Measurements from ENCODE around the gene CNTNAP2.

Gene CNTNAP2

DNA sequence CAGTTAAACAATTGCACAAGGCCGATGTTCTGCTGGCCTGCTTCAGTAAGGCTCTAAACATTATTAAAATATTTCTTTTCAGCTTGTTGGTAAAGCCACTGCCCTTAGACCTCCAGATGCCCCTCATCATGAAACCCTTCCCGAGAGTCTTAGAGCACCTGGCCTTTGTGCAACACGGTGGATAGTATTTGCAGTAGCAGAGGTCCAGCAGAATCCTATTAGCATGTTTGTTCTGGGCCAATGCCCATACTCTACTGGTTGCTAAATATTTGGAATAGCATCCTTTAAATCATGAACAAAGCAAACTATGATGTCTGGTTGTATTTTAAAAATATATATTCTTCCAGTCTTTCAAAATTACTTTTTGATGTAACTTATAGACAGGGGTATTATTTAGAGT, 584.6 kb downstream of the CNTNAP2 start:
- no peak for DNase-seq

DNA sequence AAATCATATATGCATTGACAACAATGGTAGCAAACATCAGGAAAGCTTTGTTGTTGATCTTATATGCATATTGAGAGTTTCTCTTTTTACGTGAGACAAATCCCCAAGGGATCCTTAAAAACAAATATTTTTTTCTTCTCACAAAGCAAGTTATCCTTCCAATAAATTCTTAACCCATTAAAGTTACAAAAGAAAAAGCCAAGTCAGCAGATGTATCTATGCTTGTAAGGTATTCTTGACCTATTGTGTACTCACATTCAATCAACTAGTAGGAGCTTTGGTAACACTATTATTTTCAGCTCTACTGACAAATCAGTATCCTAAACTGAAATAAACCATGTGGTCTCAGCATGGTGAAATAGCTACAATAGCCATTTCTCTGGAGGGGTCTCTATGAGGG, 586.3 kb downstream of the CNTNAP2 start:
- DNase-seq, result no peak

DNA sequence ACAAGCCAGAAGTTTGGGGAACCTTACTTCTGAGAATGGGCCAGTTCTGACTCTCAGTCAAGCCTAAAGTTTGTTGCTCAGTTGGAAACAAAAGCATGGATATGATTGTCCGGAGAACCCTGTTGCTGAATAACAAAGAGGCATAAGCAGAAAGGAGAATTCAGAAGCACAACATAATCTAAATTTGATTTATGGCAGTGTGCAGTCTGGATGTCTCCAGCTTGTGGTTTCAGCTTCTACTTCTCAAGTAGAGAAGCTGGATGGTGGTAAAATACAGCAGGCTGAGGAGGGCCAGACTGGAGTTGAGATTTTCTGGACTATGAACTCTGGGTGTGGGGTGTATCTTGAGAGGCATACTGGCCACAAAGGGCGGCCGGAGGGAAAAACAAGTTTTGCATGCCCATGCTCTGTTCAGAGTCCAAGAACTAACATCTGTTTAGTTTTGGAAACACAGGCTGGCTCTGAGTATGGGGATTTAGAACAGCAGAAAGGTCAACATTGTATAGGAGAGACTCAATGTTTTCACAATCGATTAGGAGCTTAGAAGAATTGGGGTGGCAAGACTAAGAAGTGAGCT, 592.9 kb downstream of the CNTNAP2 start:
- no peak for DNase-seq

DNA sequence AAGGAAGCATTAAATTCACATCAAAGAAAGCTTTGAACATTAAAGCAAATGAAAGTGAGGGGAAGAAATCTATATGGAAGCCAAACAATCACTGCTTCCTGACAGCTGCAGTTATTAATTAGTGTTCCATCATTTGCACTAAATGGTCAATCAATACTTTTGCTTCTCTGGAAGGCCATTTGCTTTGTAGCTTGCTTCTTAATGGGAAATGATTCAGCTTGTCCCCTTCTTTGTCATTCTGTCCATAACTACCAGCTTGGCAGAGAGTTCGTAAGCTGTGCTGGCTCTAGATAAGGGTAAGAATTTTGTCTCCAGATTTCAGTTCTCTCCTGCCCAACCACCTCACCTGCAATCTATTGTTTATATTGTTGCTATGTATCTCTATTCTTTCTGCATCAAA, 596.6 kb downstream of the CNTNAP2 start:
- DNase-seq, result no peak

DNA sequence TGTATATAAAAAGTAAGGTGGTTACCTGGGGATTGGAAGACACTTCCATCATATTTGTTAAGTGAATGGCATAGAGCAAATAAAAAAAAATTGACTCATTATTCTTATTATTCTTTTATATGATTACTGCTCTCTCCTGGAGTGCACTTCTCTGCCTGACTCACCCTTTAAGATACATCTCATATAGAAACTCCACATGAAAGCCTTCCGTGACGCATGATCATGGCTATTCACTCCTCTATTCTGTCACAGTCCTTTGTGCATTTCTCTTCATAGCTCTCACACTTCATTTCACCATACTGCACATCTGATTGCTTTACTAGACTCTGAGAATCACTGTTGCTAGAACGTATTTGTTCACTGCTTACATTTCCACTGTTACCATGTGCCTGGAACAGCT, 597.3 kb downstream of the CNTNAP2 start:
- DNase-seq, result no peak

DNA sequence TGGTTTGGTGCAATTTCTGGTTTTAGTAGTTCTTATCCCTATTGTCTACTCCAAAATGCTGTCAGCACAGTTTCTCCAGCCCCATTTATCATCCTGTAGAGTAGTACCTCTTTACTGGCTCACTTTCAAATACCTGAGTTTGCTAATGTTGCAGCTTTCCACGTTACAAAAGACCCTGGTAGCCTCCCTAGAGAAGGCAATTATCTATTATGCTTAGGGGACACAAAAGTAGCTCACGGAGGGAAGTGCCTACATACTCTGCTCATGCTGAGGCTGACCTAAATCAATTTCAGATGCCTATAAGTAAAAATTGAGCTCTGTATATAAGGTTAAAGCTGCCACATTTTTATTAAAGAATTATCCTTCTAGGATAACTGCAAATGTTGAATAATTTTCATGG, 603.6 kb downstream of the CNTNAP2 start:
- DNase-seq, result no peak

DNA sequence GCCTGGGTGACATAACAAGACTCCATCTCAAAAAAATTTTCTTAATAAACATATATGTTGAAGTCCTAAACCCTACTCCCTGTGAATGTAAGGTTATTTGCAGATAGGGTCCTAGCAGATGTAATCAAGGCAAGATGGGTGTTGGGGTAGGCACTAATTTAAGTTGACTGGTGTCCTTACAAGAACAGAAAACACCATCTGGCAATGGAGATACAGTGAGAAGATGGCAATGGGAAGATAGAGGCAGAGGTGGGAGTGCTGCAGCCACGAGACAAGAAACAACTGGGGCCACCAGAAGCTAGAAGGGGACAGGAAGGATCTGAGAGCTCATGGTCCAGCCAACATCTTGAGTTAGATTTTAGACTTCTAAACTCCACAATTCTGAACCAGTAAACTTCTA, 606.4 kb downstream of the CNTNAP2 start:
- no peak for DNase-seq

DNA sequence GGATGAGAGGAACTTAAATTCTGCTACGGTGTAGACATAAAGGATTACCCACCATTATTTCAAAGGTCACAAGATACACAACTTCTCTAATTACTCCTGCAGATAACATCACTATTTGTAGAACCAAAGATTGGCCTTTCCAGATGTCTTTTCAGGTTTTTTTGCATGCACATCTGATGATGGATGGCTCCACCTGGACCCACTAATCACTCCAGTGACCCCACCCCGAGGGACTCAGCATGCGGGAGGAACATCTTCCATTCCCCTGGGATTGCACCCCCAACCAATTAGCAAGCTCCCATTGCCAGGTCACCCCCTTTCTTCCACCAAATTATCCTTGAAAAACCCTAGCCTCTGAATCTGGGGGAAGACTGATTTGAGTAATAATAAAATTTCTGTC, 608.9 kb downstream of the CNTNAP2 start:
- no peak for DNase-seq

DNA sequence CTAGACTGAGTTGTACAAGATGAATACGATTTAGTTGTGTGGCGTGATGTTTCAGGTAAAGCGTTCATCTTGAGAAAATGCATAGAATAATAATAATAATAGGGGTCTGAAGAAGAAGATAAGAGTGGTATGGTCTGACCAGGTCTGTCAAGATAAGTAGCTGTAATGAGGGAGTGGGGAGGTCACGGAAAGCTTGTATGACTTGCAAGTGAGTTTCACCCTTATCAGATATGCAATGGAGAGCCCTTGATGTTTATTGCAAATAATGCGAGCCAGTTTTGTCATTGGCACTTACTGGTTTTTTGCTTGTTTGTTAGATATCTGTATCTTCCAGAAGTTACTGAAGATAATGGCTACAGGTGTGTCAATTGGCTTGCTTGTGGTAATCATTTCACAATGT, 611.5 kb downstream of the CNTNAP2 start:
- no peak for DNase-seq

DNA sequence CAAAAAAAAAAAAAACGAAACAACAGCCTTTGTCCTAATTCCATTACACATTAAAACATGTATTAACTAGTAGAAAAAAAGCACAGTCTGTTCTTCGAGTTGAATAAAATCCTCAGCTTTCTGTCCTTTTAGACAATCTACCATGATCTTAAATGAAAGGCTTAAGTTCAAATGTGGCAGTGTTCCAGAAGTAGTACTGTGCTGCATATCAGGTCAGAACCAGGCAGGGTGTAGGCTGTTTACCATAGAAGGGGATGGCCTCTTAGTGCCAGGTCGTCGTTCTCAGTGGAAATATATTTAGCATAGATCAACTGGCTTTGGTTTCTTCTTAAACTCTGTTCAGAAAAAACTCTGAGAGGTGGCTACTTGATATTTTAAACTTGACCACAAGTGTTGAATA, 612.0 kb downstream of the CNTNAP2 start:
- DNase-seq, result no peak

DNA sequence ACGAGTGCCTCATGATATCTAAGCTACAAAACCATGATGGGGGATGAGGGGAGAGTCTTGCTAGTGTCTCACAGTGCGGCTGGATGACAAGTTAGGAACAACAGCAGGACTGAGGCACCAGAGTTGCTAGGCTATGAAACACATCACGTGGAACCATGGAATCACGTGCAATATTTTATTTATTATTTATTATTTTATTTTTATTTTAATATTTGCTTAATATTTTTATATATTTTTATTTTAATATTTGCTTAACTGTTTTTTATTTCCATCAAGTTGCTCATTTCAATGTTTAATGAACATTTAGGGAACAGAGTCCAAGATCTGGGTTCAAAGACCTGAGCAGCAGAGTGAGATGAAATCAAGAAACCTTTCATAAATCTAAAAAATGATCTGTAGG, 614.6 kb downstream of the CNTNAP2 start:
- DNase-seq, result no peak

DNA sequence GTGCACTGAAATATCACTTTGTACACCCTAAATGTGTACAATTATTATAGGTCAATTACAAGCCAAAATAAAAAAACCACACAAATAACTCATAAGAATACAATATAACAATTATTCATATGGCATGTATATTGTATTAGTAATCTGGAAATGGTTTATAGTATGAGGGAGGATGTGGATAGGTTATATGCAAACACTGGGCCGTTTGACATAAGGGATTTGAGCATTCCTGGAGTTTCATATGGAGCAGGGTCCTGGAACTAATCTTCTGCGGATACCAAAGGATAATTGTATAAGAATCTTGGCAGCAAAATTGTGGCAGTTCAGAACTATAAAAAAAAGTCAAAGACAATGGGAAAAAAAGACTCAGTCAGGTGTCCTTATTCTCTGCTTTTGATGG, 619.4 kb downstream of the CNTNAP2 start:
- no peak for DNase-seq

DNA sequence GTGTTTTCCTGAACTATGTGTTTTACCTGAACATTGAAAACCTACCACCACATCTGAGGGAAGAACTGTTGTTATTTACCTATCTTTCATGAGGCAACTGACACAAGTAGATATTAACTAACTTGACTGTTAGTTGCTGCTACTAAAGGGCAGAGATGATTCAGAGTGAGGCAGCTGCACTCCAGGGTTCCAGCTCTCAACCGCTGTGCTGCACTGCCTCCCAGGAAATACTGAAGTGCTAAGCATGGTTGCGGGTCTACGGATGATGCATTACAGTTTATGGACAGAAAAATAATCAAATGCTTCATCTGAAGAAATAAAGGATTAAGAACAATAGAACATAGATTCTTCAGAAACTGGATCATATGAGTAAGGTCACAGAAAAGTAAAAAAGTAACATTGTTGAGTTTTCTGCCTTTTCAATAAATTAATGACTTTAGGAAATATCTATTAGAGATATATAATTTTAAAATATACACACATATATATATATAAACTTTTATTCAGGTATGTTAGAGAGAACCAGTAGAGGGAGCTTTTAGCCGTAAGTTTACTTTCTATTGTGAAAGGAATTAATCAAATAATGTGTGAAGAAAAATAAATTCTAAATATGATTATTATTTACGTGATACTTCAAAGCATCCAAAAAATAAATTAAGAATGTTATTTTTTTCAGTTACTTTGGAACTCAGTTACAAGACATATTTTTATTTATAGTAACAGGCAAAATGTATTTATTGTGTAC, 620.0 kb downstream of the CNTNAP2 start:
- DNase-seq, result no peak

DNA sequence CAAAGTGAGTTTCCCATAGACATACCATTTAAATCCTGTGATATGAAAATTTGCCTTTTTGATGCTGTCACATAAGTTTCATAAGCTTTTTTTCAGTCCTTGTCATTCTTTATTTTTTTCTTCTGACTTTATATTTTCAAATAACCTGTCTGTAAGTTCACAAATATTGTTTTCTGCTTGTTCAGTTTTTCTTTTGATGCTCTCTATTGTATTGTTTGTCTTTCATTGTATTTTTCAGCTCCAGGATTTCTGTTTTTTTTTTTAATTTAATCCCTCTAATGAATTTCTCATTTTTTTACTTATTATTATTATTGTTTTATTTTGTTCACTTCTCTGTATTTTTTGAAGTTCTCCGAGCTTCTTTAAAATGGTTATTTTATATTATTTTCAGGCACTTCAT, 623.4 kb downstream of the CNTNAP2 start:
- no peak for DNase-seq

DNA sequence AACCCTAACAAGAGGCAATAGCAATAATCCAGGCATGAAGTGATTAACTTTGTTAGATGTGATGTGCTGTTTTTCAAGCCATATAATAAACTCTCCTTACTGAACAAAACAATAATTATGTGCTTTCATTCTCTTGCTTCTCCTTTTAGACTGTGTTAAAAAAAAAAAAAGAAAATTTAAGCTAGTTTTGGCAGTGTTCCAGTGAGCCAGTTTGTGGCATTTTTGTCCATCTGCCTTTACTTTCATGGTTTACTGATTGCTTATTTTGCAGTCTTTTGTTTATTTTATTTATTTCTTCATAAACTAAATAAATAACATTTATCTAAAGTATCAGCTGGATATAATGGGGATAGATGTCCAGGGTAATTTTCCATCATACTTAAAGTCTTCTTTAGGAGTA, 625.3 kb downstream of the CNTNAP2 start:
- DNase-seq, result no peak

DNA sequence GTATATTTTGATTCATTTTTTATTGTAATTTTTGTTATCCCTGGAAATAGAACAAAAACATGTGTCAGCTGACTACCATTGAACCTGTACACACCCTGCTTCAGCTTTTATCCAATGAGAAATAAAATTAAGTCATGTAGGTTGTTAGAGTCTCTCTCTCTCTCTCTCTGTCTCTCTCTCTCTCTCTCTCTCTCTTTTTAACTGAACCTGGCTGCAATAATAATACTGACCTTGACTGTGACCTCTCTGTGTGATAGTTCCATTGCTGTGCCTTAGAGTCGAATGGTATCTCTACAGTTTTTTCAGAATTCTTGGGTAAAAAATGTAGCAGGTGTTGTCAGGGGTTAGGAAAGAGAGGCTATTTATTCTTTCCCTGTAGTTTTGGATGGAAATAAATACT, 637.8 kb downstream of the CNTNAP2 start:
- DNase-seq, result no peak

DNA sequence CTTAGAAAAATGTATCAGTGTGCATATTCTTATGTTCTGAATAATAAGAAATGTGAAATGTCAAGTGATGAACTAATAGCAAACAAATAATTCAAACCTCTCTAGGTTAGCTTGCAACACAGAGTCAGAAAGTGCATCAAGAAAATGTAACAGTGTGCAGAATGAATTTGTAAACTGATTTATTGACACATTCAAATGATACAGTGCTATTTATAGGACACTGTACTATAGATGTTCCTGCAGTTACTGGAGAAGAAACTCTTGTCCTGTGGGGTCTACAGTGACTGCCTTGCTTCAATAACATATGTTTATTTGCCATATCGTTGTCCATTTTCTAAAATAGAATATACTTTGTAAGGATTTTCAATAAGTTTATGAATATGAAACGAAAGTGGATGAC, 639.0 kb downstream of the CNTNAP2 start:
- no peak for DNase-seq

DNA sequence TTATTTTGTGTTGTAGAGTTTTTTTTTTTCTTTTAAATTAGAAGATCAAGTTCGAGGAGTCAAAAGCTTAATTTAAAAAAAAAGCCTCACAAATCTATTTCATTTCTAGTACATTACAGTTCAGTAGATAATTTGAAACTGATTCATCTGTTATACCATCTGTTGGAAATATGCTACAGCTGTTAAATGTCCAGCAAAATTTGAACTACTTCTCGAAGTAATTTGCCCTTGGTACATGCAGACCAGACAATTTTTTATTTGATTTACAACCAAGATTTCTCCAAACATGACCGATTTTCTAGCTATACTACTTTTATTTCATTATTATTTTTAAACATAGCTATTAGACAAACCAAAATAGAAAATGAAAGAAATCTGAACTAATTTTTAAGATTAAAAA, 647.9 kb downstream of the CNTNAP2 start:
- no peak for DNase-seq

DNA sequence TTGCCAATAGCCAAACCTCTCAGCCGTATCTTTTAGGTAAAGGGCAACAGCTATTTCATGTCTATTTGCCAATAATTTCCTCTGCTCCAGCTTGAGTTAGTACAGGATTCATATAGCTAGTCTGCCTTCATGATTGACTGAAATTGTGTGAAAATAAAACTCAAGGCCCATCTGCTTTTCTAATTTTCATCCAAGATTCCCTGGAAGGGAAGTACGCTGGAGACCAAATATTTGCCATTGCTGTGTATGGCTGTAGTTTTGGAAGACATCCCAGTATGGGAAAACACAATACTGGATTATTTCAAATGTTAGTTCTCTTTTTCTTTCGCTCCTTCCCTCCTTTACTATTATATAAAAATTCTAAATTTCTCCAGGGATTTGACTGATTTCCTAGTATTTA, 652.4 kb downstream of the CNTNAP2 start:
- DNase-seq, result no peak

DNA sequence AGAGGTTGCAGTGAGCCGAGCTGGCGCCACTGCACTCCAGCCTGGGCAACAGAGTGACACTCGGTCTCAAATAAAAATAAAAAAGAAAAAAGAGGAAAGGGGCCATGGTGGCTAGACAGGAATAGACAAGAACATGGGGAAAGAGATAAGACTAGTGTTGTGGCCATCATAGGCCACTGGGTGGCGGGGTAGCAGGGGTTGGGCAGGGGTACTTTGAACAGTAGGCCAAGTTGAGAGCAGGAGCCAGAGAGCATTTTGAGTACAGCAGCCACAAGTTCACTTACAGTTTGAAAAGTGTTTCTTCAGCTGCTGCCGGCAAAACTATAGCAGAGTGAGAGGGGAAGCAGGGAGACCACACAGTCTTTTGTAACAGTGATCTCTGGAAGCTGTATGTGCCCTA, 656.0 kb downstream of the CNTNAP2 start:
- no peak for DNase-seq

DNA sequence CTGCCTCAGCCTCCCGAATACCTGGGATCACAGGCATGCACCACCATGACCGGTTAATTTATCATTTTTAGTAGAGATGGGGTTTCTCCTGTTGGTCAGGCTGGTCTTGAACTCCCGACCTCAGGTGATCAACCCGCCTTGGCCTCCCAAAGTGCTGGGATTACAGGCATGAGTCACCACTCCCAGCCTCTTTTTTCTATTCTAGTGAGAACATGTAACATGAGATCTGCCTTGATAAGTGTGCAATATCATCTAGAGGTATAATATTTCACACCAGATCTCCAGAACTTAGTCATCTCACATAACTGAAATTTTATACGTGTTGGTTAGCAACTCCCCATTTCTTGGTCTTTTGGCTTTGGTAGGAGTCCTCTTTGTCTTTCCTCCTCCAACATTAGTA, 656.9 kb downstream of the CNTNAP2 start:
- DNase-seq, result no peak

DNA sequence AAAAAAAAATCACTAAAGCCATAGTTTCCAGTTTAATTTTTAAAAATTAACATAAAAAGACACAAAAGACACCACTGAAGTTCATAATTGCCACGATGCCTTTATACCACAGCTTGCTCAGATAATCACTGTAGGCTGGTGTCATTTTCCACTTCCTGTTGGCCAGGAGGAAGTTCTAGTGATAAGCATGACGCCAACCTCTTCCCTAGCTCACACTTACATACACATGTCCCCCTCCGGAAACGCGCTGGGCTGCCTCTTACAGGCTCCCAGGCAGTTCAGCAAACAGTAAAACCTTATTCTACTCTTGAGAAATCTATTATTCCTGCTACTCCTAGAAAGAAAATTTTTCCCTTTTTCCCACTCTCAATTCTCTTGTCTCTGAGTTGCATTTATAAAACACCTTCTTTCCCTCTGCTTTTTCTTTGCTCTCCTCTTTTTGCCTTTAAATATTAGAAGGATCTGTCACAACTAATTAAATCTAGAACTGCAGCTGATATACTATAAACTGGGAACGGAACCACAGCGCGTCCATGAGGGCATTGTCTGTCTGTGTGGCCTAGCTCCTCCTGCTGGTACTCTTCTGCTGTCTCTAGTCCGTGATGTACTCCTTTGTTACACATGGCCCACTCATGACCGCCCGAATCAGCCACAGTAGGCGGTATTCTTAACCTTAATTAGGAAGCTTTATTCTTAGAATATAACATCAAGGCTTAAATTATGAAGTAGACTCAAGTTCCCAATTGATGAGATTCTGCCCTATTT, 664.9 kb downstream of the CNTNAP2 start:
- DNase-seq, result no peak

DNA sequence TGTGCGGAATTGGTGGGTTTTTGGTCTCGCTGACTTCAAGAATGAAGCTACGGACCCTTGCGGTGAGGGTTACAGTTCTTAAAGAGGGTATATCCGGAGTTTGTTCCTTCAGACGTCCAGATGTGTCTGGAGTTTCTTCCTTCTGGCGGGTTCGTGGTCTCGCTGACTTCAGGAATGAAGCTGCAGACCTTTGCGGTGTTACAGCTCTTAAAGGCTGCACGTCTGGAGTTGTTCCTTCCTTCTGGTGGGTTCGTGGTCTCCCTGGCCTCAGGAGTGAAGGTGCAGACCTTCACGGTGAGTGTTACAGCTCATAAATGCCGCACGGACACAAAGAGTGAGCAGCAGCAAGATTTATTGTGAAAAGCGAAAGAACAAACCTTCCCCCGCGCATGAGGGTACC, 670.7 kb downstream of the CNTNAP2 start:
- DNase-seq, result no peak

DNA sequence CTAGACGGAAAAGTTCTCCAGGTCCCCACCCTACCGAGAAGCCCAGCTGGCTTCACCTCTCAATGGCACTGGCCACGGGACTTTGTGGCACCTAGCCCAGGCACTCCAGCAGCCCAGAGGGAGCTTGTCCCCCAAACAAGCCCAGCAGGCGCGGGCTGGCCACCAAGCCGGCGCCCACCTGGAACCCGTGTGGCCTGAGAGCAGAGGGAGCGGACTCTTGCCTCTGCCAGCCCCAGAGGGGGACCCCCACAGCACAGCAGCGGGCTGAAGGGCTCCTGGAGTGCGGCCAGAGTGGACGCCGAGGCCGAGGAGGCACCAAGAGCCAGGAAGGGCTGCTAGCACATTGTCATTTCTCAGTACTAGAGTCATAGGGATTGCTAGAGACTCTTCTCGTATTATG, 671.4 kb downstream of the CNTNAP2 start:
- DNase-seq, result no peak

All from inflammatory macrophage treated with lipopolysaccharide for 4 hours (primary cell).